Measurements from ENCODE around the gene STAC. TPM values are rescaled to one million over a fixed set of nuclear protein-coding genes. Genes with fewer than 3 reads are reported as not detected.
A peak's percentile ranks its signal among the peaks of the same experiment; 100 is the strongest.
"Not testable (repeated sequence)": the region's sequence is repeated elsewhere in the genome, so short reads cannot be mapped to it uniquely, and the experiment has no call there.

The STAC gene
- total RNA-seq, 1 donor from 2014 or later = 12.6 TPM

DNA sequence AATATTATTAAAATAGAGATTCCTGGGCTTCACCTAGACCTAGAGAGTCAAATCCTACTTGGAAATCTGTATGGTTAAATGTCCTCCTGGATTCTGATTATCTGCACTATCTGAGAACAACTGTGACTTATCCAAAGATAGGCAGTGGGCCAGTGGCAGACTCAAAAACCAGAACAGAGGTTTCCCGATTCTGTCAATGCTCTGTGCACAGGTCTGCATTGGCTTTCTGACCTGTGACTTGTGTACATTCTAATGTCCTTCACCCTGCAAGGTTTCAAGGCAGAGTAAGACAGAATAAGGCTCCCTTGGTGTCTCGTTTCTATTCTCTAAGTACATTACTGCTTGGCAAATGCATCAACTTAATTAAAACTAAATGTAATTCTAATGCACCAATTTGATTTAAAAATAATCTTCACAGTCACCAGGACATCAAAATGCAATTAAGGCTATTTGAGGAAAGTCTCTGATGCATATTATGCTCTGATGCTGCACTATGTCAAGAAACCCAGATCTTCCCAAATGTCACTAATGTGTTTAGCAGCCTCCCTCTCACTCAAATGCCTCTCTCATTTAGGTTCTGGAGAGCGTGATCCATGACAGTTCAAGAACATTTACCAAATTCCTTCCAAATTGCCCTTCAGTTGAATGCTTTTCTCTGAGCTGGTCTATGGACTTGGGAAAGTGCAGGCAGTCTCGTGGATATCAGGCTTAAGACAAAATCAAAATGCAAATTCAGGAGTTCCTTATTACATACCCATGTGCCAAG is 140.1 kb downstream of the STAC start:
- DNase-seq = no peak

- no peak for DNase-seq
These were observed 140.7 kb downstream of the STAC start for GRCh38 chr3:36521007-36521379.

DNA sequence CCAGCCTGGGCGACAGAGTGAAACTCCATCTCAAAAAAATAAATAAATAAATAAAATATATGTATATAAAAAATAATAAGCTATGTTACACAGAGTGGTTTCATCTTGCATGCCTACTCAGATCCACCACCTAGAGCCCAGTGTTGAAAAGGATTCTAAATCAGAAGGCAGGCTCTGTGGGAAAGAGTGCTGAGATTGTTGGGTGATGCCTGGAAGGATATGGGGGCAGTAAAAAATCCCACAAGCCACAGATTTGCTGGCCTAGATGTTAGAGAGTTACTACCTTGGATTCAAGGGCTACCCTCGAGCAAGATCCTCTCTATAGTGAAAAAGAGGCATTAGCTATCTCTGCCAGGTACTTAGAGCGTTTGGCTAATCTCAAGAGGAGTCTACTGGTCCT is 144.3 kb downstream of the STAC start:
- DNase-seq = no peak

- no peak for DNase-seq
These were observed 145.0 kb downstream of the STAC start for GRCh38 chr3:36525115-36525801.

- DNase-seq = peak; percentile 71
These were observed 157.9 kb downstream of the STAC start for GRCh38 chr3:36538136-36538749.

- DNase-seq = no peak
These were observed 160.7 kb downstream of the STAC start for GRCh38 chr3:36540888-36541518.

- no peak for DNase-seq
These were observed 161.9 kb downstream of the STAC start for GRCh38 chr3:36542186-36542585.

GRCh38 chr3:36543276-36543997 is 163.1 kb downstream of the STAC start:
- peak; percentile 73 for DNase-seq

DNA sequence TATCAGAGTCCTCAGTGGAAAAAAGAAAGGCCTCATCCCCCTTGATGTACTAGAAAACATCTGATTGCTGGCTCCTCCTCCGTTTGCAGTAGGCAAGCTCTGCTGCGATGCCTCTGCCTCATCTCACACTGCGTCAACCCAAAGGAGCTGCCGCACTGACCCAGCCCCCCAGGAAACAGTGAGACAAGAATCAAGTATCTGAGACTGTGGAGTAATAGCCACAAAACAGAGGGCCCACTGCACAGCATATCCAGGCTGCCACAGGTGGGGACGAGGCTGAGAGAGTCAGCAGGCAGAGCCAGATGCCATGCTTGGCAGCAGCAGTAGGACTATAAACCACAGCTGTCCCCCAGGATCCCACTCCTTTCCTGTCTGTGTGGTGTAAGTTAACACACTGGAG is 165.9 kb downstream of the STAC start:
- DNase-seq = no peak

GRCh38 chr3:36548712-36549111 is 168.4 kb downstream of the STAC start:
- DNase-seq = no peak

GRCh38 chr3:36557021-36557707 is 176.9 kb downstream of the STAC start:
- DNase-seq = no peak

DNA sequence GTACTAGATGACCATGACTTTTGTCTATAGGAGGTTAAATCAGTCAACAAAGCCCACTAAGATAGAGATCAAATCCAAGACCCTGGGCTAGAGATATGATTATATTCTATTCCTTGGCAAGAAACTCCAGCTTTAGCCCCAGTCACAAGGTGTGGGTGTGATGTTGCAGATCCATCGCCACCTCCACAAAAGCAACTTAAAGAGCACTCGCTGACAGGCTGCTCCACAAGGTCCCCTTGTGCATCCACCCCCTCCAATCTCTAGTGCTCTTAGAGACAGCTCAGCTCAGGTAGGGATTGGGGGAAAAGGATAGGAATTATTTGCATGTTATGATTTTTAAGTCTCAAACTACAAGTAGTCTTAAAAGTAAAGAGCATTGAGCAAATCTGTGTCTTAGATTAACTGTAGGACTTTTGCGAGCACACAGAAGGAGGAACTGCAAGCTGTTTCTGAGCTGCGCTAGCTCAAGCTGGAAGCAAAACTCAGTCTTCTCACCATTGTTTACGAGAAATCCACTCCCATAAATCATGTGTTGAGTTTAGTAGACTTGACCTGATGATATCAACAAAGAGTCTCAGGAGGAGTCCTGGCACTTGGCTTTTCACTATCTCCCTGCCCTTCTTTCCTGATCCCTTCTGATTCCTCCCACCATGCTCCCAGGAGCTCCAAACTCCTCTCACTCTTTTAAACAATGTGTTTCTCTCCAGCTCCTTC is 177.6 kb downstream of the STAC start:
- DNase-seq = no peak

DNA sequence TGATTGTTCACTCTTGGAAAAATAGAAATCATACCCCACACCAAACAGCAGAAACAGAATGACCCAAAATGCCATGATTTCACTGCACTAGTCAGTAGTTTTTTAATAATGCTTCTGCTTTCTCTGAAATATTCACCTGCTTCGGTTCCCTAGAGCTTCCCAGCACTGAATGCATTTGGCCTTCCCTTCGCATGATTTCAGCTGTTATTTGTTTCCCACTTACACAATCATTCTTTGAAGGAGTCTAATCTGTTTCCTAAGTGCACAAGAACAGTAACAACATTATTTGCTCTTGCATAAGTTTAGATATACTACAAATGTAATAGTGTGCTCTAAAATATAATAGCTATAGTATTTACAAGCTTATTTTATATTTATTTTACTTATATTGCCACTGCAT is 178.7 kb downstream of the STAC start:
- DNase-seq = no peak

DNA sequence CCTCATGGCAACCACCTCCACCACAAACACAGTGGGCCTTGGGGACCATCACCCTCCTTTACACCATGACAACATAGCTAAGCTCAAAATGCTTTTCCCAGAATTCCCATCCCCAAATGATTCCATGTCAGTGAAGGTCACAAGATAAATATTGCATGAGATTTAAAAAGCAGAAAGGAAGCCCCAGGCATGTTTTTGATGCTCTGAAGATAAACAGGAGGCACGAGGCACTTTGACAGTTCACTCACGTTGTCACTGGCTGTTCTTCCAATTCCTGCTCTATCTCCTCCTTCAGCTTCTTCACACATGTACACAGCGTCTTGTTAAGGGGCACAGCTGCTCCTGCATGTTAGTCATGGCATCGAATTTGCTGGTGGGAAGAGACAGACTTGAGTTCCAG is 180.4 kb downstream of the STAC start:
- DNase-seq = no peak

DNA sequence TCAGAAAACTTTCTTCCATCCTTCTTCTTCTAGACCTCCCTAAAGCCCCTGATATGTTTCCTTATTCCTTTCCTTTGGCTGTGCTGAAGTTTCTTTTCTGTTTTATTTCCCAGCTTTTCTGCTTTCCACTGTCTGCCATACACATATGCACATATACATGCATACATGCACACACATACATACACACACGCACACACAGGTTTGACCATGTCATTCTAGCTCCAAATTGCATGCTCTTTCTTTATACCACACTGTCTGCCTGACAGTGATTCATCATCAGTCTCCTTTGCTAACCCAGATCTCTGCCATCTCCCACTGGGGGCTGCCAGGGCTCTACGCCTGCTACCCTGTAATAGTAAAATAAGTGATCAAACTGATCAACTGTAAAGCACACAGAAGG is 181.3 kb downstream of the STAC start:
- DNase-seq = no peak

- DNase-seq = no peak
These were observed 182.6 kb downstream of the STAC start for GRCh38 chr3:36562945-36563344.

DNA sequence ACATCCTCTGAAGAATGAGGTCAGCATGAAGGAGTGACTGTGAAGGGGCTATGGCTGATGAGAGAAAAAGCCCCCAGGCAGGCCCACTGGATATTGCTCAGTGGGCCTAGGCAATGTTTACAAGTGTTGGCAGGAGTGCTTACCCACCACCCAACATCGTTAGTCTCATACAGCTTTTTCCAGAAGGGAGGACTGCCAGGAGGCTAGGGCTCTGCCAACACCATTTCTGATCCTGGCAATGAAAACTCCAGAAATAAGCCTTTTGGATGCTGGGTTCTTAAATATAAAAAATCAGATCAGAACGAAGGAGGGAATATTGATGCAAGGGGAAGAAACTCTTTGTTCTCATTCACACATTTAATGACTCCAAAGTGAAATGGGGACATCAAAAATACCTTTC is 194.9 kb downstream of the STAC start:
- DNase-seq = no peak

DNA sequence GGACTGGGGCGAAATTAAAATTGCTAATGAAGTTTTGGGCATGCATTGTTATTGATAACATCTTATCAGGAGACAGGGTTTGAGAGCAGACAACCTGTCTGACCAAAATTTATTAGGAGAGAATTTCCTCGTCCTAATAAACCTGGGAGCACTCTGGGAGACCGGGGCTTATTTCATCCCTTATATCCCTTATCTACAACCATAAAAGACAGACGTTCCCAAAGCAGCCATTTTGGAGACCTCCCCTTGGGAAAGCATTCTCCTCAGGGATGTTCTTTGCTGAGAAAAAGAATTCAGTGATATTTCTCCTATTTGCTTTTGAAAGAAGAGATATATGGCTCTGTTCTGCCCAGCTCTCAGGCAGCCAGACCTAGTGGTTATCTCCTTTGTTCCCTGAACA is 198.1 kb downstream of the STAC start:
- DNase-seq = not testable (repeated sequence)

GRCh38 chr3:36579746-36580145 is 199.4 kb downstream of the STAC start:
- no peak for DNase-seq

DNA sequence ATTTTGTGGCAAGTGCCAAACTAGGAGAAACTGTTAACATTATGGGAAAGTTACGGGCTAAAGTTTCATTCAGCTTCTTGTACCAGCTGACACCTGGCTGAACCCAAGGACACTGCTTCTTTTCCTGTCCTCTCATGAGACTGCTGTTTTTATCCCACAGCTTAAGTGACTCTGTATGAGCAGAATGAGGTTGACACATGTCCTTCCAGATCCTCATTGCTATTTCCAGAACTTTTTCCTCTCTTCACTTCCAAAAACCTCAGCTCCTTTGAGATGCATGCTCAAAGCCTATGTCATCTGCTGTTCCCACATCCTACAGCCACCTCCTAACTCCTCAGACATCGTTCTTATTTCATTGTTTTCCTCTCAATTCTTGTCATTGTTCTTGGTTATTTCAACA is 200.4 kb downstream of the STAC start:
- no peak for DNase-seq

DNA sequence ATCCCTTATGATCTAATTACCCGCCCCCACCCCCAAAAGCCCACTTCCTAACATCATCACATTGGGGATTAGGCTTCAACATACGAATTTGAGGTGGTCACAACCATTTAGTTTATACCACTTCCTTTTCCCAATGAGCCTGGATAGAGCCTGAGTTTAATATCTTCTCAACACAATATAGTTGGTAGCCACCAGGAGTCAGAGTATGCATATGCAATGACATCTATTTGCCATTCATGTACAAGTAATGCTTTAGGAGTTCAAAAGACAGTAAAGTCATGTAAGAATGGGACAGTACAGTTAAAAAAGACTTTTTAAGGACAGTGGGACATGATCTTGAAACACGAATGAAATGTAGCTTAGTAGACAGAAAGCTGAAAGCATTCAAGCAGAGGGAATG is 211.7 kb downstream of the STAC start:
- DNase-seq = no peak
